ENCODE results near the gene TRIP11. TPM values are rescaled to one million over a fixed set of nuclear protein-coding genes. Genes with fewer than 3 reads are reported as not detected.

TRIP11 gene
- total RNA-seq = 10 to 100 TPM; 42.9 to 63.6 (median 49.8) TPM
- total RNA-seq (2013) = 62.9 TPM

GRCh38 chr14:92039719-92040430 is at the start of gene TRIP11:
Gene TRIP11 (minus strand): TSS chr14:92040059. CDS start chr14:92039685, 374 bp downstream.
- TF ChIP-seq, protein P1, sequence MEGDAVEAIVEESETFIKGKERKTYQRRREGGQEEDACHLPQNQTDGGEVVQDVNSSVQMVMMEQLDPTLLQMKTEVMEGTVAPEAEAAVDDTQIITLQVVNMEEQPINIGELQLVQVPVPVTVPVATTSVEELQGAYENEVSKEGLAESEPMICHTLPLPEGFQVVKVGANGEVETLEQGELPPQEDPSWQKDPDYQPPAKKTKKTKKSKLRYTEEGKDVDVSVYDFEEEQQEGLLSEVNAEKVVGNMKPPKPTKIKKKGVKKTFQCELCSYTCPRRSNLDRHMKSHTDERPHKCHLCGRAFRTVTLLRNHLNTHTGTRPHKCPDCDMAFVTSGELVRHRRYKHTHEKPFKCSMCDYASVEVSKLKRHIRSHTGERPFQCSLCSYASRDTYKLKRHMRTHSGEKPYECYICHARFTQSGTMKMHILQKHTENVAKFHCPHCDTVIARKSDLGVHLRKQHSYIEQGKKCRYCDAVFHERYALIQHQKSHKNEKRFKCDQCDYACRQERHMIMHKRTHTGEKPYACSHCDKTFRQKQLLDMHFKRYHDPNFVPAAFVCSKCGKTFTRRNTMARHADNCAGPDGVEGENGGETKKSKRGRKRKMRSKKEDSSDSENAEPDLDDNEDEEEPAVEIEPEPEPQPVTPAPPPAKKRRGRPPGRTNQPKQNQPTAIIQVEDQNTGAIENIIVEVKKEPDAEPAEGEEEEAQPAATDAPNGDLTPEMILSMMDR (IDR thresholded peaks at IDR 0.05) = no peak
- H3K27me3 Mint-ChIP-seq (ENCODE audit: low read depth in 2 of 2) = no peaks in the 10 kb centered on the region
- peaks cover 11% of the 10 kb centered on the region for H3K4me1 ChIP-seq (ENCODE audit: control insufficient read depth, insufficient read depth, low read length)
- peak within 1 kb of the TSS; percentile 95 for H3K4me3 Mint-ChIP-seq
- no peaks in the 10 kb centered on the region for H3K36me3 ChIP-seq (ENCODE audit: control insufficient read depth, insufficient read depth, low read length)
- DNase-seq (peak; percentile 94 to 97), ATAC-seq (peak; percentile 88 to 98 (median 94))
- intact Hi-C loops (cut with micrococcal nuclease) = loop anchor here (1.0 kb wide), 3 partner anchors 66 to 754 kb away; partner anchors contain the start of genes ATXN3, CPSF2, GOLGA5 and NDUFB1
- peaks cover 45 to 48% of the 10 kb centered on the region in 2 donors for H3K4me1 Mint-ChIP-seq
- H3K27me3 ChIP-seq (ENCODE audit: control insufficient read depth, insufficient read depth, low read length) = no peaks in the 10 kb centered on the region
- WGBS (ENCODE audit: insufficient coverage) = under 1% methylated on average over 57 of the region's 57 CpGs
- peak within 1 kb of the TSS; percentile 62 for H3K4me3 ChIP-seq (ENCODE audit: low read length)
- peak within 1 kb of the TSS; percentile 98 for H3K27ac Mint-ChIP-seq
- H3K27ac ChIP-seq (ENCODE audit: low read length) = peak within 1 kb of the TSS; percentile 84
- no peaks in the 10 kb centered on the region for H3K9me3 Mint-ChIP-seq
- peaks cover 4% of the 10 kb centered on the region for H3K9me3 ChIP-seq (ENCODE audit: control insufficient read depth, insufficient read depth, low read length)
- no peaks in the 10 kb centered on the region for H3K36me3 Mint-ChIP-seq

DNA sequence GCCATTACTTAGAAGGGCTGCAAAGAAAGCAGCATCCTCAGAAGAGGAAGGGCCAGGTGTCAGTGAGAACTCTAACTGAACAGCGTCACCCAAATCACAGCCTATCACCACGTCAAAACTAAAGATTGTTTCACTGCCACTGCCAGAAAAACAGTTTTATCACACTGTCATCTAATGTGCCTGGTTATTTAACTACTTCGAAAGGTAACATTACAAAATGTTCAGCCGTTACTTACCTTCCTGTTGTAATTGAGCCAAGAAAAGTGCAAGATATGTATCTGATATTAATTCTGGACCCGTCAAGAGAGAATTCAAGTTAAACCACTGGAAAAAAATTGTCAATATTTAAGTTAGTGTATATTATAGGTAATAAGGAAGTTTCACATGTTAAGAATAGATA is 48.6 kb upstream of the TRIP11 start:
- DNase-seq (no peak), ATAC-seq (no peak)
- peaks cover 28% of the 10 kb centered on the region for H3K36me3 ChIP-seq (ENCODE audit: control insufficient read depth, insufficient read depth, low read length)
- no peaks in the 10 kb centered on the region for H3K27me3 ChIP-seq (ENCODE audit: control insufficient read depth, insufficient read depth, low read length)
- WGBS (ENCODE audit: insufficient coverage) = 95% methylated on average over 4 of the region's 5 CpGs
- Mint-ChIP-seq H3K4me3 (no peak overlapping the region), H3K27me3 (ENCODE audit: low read depth in 2 of 2) (no peaks in the 10 kb centered on the region), H3K27ac (no peak overlapping the region), H3K9me3 (no peaks in the 10 kb centered on the region), H3K36me3 (peaks cover 5% of the 10 kb centered on the region), H3K4me1 (no peaks in the 10 kb centered on the region)
- intact Hi-C loops (cut with micrococcal nuclease) = no loop called here
- H3K9me3 ChIP-seq (ENCODE audit: control insufficient read depth, insufficient read depth, low read length) = no peaks in the 10 kb centered on the region
- no peak overlapping the region for H3K27ac ChIP-seq (ENCODE audit: low read length)
- TF ChIP-seq, protein P1 (IDR thresholded peaks at IDR 0.05) = no peak
- H3K4me3 ChIP-seq (ENCODE audit: low read length) = no peak overlapping the region
- no peaks in the 10 kb centered on the region for H3K4me1 ChIP-seq (ENCODE audit: control insufficient read depth, insufficient read depth, low read length)

GRCh38 chr14:92074555-92074954 is 34.7 kb upstream of the TRIP11 start:
- no peak overlapping the region for H3K27ac Mint-ChIP-seq
- H3K36me3 Mint-ChIP-seq = no peaks in the 10 kb centered on the region
- ATAC-seq = no peak
- no peak overlapping the region for H3K4me3 Mint-ChIP-seq
- no peaks in the 10 kb centered on the region for H3K27me3 ChIP-seq (ENCODE audit: control insufficient read depth, insufficient read depth, low read length)
- H3K36me3 ChIP-seq (ENCODE audit: control insufficient read depth, insufficient read depth, low read length) = peaks cover 27% of the 10 kb centered on the region
- no peaks in the 10 kb centered on the region for H3K4me1 Mint-ChIP-seq
- H3K27me3 Mint-ChIP-seq (ENCODE audit: low read depth in 2 of 2) = no peaks in the 10 kb centered on the region
- no peaks in the 10 kb centered on the region for H3K9me3 Mint-ChIP-seq
- no peaks in the 10 kb centered on the region for H3K9me3 ChIP-seq (ENCODE audit: control insufficient read depth, insufficient read depth, low read length)
- no peak overlapping the region for H3K4me3 ChIP-seq (ENCODE audit: low read length)
- intact Hi-C loops (cut with micrococcal nuclease) = no loop called here
- H3K4me1 ChIP-seq (ENCODE audit: control insufficient read depth, insufficient read depth, low read length) = no peaks in the 10 kb centered on the region
- H3K27ac ChIP-seq (ENCODE audit: low read length) = no peak overlapping the region
- TF ChIP-seq, protein P1 (IDR thresholded peaks at IDR 0.05) = no peak
- DNase-seq = no peak

Measured in natural killer cell (primary cell).